Thyroid gland (tissue), 4 donors: Measurements from ENCODE around the gene RYR3. TPM values are rescaled to one million over a fixed set of nuclear protein-coding genes. Genes with fewer than 3 reads are reported as not detected.

Experiments
- DNase-seq, 2 donors: peaks; one replicate each; pipeline ENCODE4 v3.0.0-alpha.2; 2019
- H3K27ac ChIP-seq, 3 donors: fragments of 200-600 bp; sonication (generic); 1 replicate in 2 of 3; 2 replicates in 1 of 3; pipeline ENCODE4 v1.5.1; 2016 to 2019; ENCODE audit warnings: mild to moderate bottlenecking in 1 of 3, moderate library complexity in 1 of 3
- H3K27me3 ChIP-seq: fragments of 200-600 bp; sonication (generic); one replicate; pipeline ENCODE4 v1.5.1; 2019
- H3K36me3 ChIP-seq, 2 donors: fragments of 200-600 bp; sonication (generic); one replicate each; pipeline ENCODE4 v1.5.1; 2016 to 2019
- H3K4me1 ChIP-seq, 2 donors: fragments of 200-600 bp; sonication (generic); one replicate each; pipeline ENCODE4 v1.5.1; 2017 to 2019
- H3K4me3 ChIP-seq, 3 donors: fragments of 200-600 bp; sonication (generic); replicated peaks in 1 of 3; 1 replicate in 2 of 3; 2 replicates in 1 of 3; pipeline ENCODE4 v1.5.1; 2016; ENCODE audit warnings: mild to moderate bottlenecking in 1 of 3
- H3K9me3 ChIP-seq: fragments of 200-600 bp; sonication (generic); one replicate; pipeline ENCODE4 v1.5.1; 2017
- CTCF ChIP-seq, 6 experiments: fragments of 200-600 bp in 3 of 6; fragments of 450-650 bp in 3 of 6; sonication (generic) in 3 of 6; IDR thresholded peaks; one replicate each; pipeline ENCODE4 v1.5.1; 2016 to 2019; ENCODE audit warnings: antibody characterized with exemption in 6 of 6, mild to moderate bottlenecking in 2 of 6, inconsistent platforms in 1 of 6, moderate library complexity in 1 of 6
- POLR2A ChIP-seq, 2 donors: fragments of 450-650 bp; IDR thresholded peaks; one replicate each; pipeline ENCODE4 v1.6.1; 2017; ENCODE audit warnings: antibody characterized with exemption in 2 of 2, mild to moderate bottlenecking in 2 of 2, moderate library complexity in 1 of 2
- WGBS, 2 donors: methylation state at CpG; one replicate each; pipeline ENCODE4 v1.1.5; 2017; 5-methylcytosine and 5-hydroxymethylcytosine counted together
- intact Hi-C: fragments of 100-400 bp; cut with DNase I; formaldehyde crosslinking; loops from one replicate; pipeline ENCODE4 v1.15.1; 2023
- total RNA-seq, 4 donors: library from RNA; depleted of rRNA; stranded (reverse); fragments of >200 nt; gene quantifications; one replicate each; pipeline ENCODE4 v1.2.3, GENCODE V29; 2016

Gene RYR3
- total RNA-seq, 4 donors from 2014 or later: 0.27 to 4.2 (median 0.34) TPM

DNA sequence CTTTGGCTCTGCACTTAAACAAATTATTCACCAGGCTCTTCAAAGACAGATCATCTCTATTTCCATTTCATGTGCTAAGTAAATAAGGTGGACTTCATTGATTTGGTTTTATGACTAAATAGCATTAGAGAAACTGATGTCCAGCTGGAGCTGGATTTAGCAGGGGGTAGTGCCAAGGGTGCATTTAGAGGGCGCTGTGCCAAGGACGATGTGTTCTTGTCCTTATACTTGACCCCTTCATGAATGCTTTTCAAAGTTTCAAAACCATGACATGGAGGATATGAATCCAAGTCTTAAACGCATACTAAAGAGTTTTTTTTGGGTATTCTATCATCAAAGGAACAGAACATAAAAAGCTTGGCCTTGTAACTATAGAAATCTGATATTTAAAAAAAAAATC is 233.2 kb downstream of the RYR3 start:
- no peaks in the 10 kb centered on the region for H3K36me3 ChIP-seq
- no peaks in the 10 kb centered on the region for H3K27me3 ChIP-seq
- no peaks in the 10 kb centered on the region for H3K4me1 ChIP-seq
- TF ChIP-seq CTCF (IDR thresholded peaks at IDR 0.05): no peak
- no peak for TF ChIP-seq POLR2A (IDR thresholded peaks at IDR 0.05)
- 79 to 85% methylated on average over 3 of the region's 3 CpGs for WGBS, 2 donors
- intact Hi-C loops: no loop called here
- no peak for DNase-seq
- H3K9me3 ChIP-seq: no peaks in the 10 kb centered on the region
- H3K4me3 ChIP-seq: no peak overlapping the region
- H3K27ac ChIP-seq: no peak overlapping the region

DNA sequence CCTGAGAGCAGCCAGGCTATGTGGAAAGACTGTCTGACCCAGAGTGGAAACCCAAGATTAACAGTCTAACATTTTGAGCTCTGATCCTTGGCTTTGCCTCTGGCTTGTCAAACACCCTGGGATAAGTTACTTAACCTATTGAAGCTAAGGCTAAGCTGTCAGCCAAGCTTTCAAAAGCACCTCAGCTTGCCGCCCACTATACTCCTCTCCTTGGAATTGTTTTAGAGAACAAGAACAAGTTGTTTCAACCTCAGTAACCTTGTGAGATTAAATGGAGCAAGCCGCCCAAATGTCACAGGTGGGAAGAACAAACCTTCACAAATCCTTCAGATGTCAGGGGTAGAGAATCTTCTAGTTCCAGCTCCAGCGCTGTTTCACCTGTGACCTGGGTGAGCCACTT is 235.1 kb downstream of the RYR3 start:
- WGBS, 2 donors: 73 to 87% methylated on average over 3 of the region's 3 CpGs
- H3K4me1 ChIP-seq: no peaks in the 10 kb centered on the region
- intact Hi-C loops: no loop called here
- no peak for DNase-seq
- H3K9me3 ChIP-seq: no peaks in the 10 kb centered on the region
- no peak overlapping the region for H3K4me3 ChIP-seq
- H3K27me3 ChIP-seq: no peaks in the 10 kb centered on the region
- TF ChIP-seq POLR2A (IDR thresholded peaks at IDR 0.05): no peak
- no peaks in the 10 kb centered on the region for H3K36me3 ChIP-seq
- H3K27ac ChIP-seq: no peak overlapping the region

DNA sequence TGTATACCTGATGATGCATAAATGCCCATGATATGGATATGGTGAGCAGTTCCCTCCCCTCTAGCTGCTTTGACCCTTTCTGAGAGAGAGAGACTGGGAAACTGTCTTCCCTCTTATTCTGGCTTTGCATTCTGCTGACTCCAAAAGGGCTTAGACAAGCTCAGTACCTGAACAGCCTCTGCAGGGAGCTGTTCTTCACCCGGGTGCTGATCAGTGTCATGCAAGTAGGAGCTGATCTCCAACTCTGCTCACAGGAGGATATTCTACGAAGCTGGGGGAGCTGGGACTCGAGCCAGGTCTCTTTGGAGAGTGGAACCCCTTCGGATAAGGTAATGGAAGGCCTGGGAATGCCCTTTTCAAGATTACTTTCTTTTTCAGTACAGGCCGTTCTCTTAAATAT is 237.1 kb downstream of the RYR3 start:
- intact Hi-C loops: no loop called here
- Histone ChIP-seq H3K4me1 (no peaks in the 10 kb centered on the region), H3K36me3 (no peaks in the 10 kb centered on the region), H3K4me3 (no peak overlapping the region), H3K27me3 (no peaks in the 10 kb centered on the region), H3K9me3 (no peaks in the 10 kb centered on the region), H3K27ac (no peak overlapping the region)
- no peak for TF ChIP-seq POLR2A (IDR thresholded peaks at IDR 0.05)
- no peak for TF ChIP-seq CTCF (IDR thresholded peaks at IDR 0.05)
- 6% methylated on average over 5 of the region's 5 CpGs for WGBS, 2 donors
- peak; percentile 60 to 74 for DNase-seq

DNA sequence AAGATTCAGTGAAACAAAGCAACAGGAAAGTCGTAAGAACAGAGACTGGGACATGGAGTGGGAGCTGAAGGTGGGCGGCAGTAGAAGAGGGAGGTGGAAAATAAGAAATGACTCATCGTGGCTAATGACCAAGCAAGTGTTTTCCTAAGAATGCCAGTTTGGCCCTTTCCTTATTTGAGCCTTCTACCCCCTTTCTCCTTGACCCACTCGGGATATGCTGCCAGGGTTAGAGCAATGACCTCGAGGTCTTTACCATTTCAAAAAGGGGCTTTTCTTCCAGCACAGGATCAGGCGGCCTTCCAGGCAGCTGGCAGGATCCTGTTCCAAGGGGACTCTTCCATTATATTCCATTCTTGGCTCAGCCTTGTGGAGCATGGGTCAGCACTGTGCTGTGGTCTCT is 241.1 kb downstream of the RYR3 start:
- TF ChIP-seq POLR2A (IDR thresholded peaks at IDR 0.05) (no peak), CTCF (IDR thresholded peaks at IDR 0.05) (no peak)
- Histone ChIP-seq H3K4me1 (no peaks in the 10 kb centered on the region), H3K9me3 (no peaks in the 10 kb centered on the region), H3K27ac (no peak overlapping the region), H3K36me3 (no peaks in the 10 kb centered on the region), H3K27me3 (no peaks in the 10 kb centered on the region), H3K4me3 (no peak overlapping the region)
- no peak for DNase-seq
- 44 to 52% methylated on average over 6 of the region's 6 CpGs for WGBS, 2 donors
- intact Hi-C loops: no loop called here

DNA sequence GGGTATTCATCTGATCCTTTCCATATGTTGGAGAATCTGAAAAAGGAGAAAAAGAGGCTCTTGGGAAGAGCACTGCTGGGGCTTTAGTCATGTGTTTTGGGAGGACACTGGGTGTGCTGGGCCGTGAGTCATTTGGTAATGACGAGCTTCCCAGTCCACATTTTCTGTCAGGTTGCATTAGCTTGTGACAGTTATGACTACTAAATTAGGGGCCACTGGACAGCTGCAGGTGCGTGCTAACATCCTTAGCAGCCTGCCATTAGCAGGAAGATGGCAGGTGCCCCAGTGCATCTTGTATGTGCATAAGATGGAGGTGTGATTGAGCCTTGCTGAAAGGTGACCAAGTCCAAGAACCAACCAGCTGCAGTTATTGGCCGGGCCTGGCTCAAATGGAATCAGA is 242.4 kb downstream of the RYR3 start:
- TF ChIP-seq POLR2A (IDR thresholded peaks at IDR 0.05): no peak
- TF ChIP-seq CTCF (IDR thresholded peaks at IDR 0.05): no peak
- intact Hi-C loops: no loop called here
- Histone ChIP-seq H3K4me1 (no peaks in the 10 kb centered on the region), H3K4me3 (no peak overlapping the region), H3K27ac (no peak overlapping the region), H3K9me3 (no peaks in the 10 kb centered on the region), H3K27me3 (no peaks in the 10 kb centered on the region), H3K36me3 (no peaks in the 10 kb centered on the region)
- DNase-seq: no peak
- WGBS, 2 donors: 84 to 86% methylated on average over 4 of the region's 4 CpGs
